HG02938 (cell line): ENCODE data around the gene GCK.

Source experiments
- ATAC-seq: cut with Tn5 transposase; IDR thresholded peaks from one replicate; pipeline ENCODE4 v1.9.1; 2021; ENCODE audit warnings: mild to moderate bottlenecking, moderate library complexity; ENCODE audit not compliant: unreplicated experiment

GCK gene

GRCh38 chr7:44189286-44189992 is at the start of gene GCK:
Gene GCK, minus strand, starts transcription at chr7:44189439. Its CDS starts 486 bp downstream, at chr7:44188953.
- ATAC-seq: no peak

- no peak for ATAC-seq
Observed at GRCh38 chr7:44238116-44238695, 49.0 kb upstream of the GCK start.

GRCh38 chr7:44237696-44238095 is 48.5 kb upstream of the GCK start:
- ATAC-seq: no peak

GRCh38 chr7:44236333-44236728 is 47.1 kb upstream of the GCK start:
- ATAC-seq: no peak

- no peak for ATAC-seq
Observed at GRCh38 chr7:44235582-44236332, 46.5 kb upstream of the GCK start.

- no peak for ATAC-seq
Observed at GRCh38 chr7:44235066-44235465, 45.8 kb upstream of the GCK start.

- no peak for ATAC-seq
Observed at GRCh38 chr7:44232901-44233715, 43.9 kb upstream of the GCK start.

GRCh38 chr7:44232396-44232795 is 43.2 kb upstream of the GCK start:
- no peak for ATAC-seq

GRCh38 chr7:44231088-44231487 is 41.8 kb upstream of the GCK start:
- no peak for ATAC-seq

- ATAC-seq: no peak
Observed at GRCh38 chr7:44230286-44230685, 41.0 kb upstream of the GCK start.

GRCh38 chr7:44229546-44230105 is 40.4 kb upstream of the GCK start:
- ATAC-seq: no peak

GRCh38 chr7:44228571-44229350 is 39.5 kb upstream of the GCK start:
- ATAC-seq: no peak

GRCh38 chr7:44227911-44228310 is 38.7 kb upstream of the GCK start:
- ATAC-seq: no peak

- ATAC-seq: no peak
Observed at GRCh38 chr7:44226396-44226753, 37.1 kb upstream of the GCK start.

- ATAC-seq: no peak
Observed at GRCh38 chr7:44225566-44226395, 36.5 kb upstream of the GCK start.

GRCh38 chr7:44224974-44225565 is 35.8 kb upstream of the GCK start:
- no peak for ATAC-seq

GRCh38 chr7:44224080-44224973 is 35.1 kb upstream of the GCK start:
- ATAC-seq: no peak
